C4-2B (cell line): ENCODE results near the gene ATG10.

Source experiments
- H3K27ac ChIP-seq: fragments of 450-650 bp; 2 replicates; pipeline ENCODE4 v1.5.1; 2017
- CTCF ChIP-seq: fragments of 450-650 bp; conservative IDR thresholded peaks from 2 replicates; pipeline ENCODE4 v1.5.1; 2017; ENCODE audit warnings: mild to moderate bottlenecking
- ZFX ChIP-seq: fragments of 450-650 bp; IDR thresholded peaks from 2 replicates; pipeline ENCODE4 v1.6.1; 2017

Gene ATG10

GRCh38 chr5:82096249-82096648, 124.4 kb downstream of the ATG10 start:
- TF ChIP-seq CTCF (no peak), ZFX (no peak)
- H3K27ac ChIP-seq: no peak overlapping the region

GRCh38 chr5:82100303-82101077, 128.7 kb downstream of the ATG10 start:
- no peak overlapping the region for H3K27ac ChIP-seq
- TF ChIP-seq ZFX (no peak), CTCF (peak; percentile 12)

- no peak for TF ChIP-seq CTCF
- no peak for TF ChIP-seq ZFX
These were observed 133.0 kb downstream of the ATG10 start for GRCh38 chr5:82104872-82105271.

GRCh38 chr5:82105457-82105856, 133.6 kb downstream of the ATG10 start:
- no peak for TF ChIP-seq CTCF
- no peak for TF ChIP-seq ZFX
- no peak overlapping the region for H3K27ac ChIP-seq

More at GRCh38 chr5:82104872-82105271, 133.0 kb downstream of the ATG10 start:
- H3K27ac ChIP-seq: no peak overlapping the region

GRCh38 chr5:82106207-82106606, 134.4 kb downstream of the ATG10 start:
- no peak overlapping the region for H3K27ac ChIP-seq
- TF ChIP-seq CTCF: no peak
- TF ChIP-seq ZFX: no peak

- H3K27ac ChIP-seq: no peak overlapping the region
- TF ChIP-seq ZFX: no peak
- TF ChIP-seq CTCF: no peak
These were observed 134.9 kb downstream of the ATG10 start for GRCh38 chr5:82106756-82107155.

GRCh38 chr5:82107267-82107666, 135.4 kb downstream of the ATG10 start:
- no peak overlapping the region for H3K27ac ChIP-seq
- TF ChIP-seq ZFX (no peak), CTCF (peak; percentile 76)
